ENCODE data around the gene C9orf85. TPM values are rescaled to one million over a fixed set of nuclear protein-coding genes. Genes with fewer than 3 reads are reported as not detected.

The C9orf85 gene
- total RNA-seq, 4 donors from 2014 or later = 12.3 to 18.4 (median 16.0) TPM

DNA sequence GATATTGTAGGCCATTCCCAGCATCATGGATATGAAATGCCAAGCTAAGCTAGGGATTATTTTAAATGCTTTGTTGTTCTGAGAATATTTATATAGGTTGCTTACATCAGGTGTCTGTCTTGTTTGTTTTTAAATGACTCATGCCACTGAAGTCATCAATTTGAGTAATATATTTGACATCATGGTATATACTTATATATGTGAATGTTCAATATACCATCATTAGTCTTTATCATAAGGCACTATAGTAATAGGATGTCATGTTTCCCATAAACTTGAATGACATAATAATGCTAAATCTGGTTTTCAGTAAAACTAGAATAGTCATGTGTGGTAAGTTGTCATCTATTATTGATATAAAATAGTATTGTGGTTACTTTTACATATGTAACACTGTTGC lies 13.1 kb downstream of the C9orf85 start:
- H3K4me1 ChIP-seq = peaks cover 0 to 10% (median 2%) of the 10 kb centered on the region in 4 donors
- H3K4me3 ChIP-seq = no peak overlapping the region
- TF ChIP-seq, protein P1, sequence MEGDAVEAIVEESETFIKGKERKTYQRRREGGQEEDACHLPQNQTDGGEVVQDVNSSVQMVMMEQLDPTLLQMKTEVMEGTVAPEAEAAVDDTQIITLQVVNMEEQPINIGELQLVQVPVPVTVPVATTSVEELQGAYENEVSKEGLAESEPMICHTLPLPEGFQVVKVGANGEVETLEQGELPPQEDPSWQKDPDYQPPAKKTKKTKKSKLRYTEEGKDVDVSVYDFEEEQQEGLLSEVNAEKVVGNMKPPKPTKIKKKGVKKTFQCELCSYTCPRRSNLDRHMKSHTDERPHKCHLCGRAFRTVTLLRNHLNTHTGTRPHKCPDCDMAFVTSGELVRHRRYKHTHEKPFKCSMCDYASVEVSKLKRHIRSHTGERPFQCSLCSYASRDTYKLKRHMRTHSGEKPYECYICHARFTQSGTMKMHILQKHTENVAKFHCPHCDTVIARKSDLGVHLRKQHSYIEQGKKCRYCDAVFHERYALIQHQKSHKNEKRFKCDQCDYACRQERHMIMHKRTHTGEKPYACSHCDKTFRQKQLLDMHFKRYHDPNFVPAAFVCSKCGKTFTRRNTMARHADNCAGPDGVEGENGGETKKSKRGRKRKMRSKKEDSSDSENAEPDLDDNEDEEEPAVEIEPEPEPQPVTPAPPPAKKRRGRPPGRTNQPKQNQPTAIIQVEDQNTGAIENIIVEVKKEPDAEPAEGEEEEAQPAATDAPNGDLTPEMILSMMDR (IDR thresholded peaks at IDR 0.05) = no peak
- no peak for TF ChIP-seq POLR2A (IDR thresholded peaks at IDR 0.05)
- no peak for TF ChIP-seq EP300 (IDR thresholded peaks at IDR 0.05)
- H3K9me3 ChIP-seq = no peaks in the 10 kb centered on the region
- peaks cover 0 to 12% (median 0%) of the 10 kb centered on the region in 3 donors for H3K36me3 ChIP-seq
- DNase-seq (ENCODE audit: low spot score in 2 of 2) = no peak
- no peak overlapping the region for H3K27ac ChIP-seq
- no peaks in the 10 kb centered on the region for H3K27me3 ChIP-seq

DNA sequence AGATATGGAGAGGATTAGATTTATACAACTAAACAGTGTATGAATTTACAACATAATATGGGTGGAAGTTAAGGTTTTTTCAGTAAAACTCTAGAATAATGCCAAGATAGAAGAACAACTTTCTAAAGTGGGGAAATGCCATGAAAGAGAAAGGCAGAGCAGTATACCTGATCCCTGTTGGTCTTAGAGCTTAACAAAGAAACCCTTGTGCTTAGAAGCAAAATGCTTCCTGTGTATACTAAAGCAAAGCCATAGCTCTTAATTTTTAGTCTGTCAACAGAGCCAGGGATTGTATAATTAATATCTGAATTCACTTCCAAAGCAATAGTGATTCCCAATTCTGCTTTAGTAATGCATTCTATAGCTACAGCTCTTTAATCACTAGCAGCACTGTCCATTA lies 14.4 kb downstream of the C9orf85 start:
- Histone ChIP-seq H3K27ac (no peak overlapping the region), H3K9me3 (no peaks in the 10 kb centered on the region)

DNA sequence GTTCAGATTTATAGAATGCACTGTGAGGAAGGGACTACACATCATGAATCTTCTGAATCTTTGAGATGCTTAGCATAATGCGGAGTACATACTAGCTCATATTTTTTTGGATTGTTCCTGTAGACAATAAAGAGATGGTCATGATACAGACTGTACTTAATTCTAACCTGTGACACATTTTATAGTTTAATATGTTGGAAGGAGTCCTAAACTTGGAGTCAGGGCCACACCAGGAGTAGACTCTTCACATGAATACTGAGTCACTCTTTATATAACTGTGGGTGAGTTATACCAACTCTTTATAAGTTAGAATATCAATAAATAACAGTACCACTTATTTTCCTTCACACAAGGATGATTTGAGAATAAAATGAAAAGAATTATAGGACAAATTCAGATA lies 16.9 kb downstream of the C9orf85 start:
- no peaks in the 10 kb centered on the region for H3K36me3 ChIP-seq
- 96 to 98% methylated on average over 1 of the region's 1 CpG for WGBS, 2 donors
- H3K27me3 ChIP-seq = no peaks in the 10 kb centered on the region
- H3K4me3 ChIP-seq = no peak overlapping the region
- H3K4me1 ChIP-seq = peaks cover 0 to 10% (median 2%) of the 10 kb centered on the region in 4 donors
- TF ChIP-seq, protein P1 (IDR thresholded peaks at IDR 0.05) = no peak
- TF ChIP-seq POLR2A (IDR thresholded peaks at IDR 0.05) (no peak), EP300 (IDR thresholded peaks at IDR 0.05) (no peak)
- H3K9me3 ChIP-seq = no peaks in the 10 kb centered on the region
- no peak overlapping the region for H3K27ac ChIP-seq
- no peak for DNase-seq (ENCODE audit: low spot score in 2 of 2)

More for the DNA sequence above, 14.4 kb downstream of the C9orf85 start:
- Histone ChIP-seq H3K36me3 (peaks cover 0 to 8% (median 0%) of the 10 kb centered on the region in 3 donors), H3K27me3 (no peaks in the 10 kb centered on the region), H3K4me3 (no peak overlapping the region), H3K4me1 (peaks cover 0 to 10% (median 2%) of the 10 kb centered on the region in 4 donors)
- TF ChIP-seq POLR2A (IDR thresholded peaks at IDR 0.05) = no peak
- no peak for TF ChIP-seq EP300 (IDR thresholded peaks at IDR 0.05)
- TF ChIP-seq, protein P1 (IDR thresholded peaks at IDR 0.05) = no peak
- no peak for DNase-seq (ENCODE audit: low spot score in 2 of 2)

DNA sequence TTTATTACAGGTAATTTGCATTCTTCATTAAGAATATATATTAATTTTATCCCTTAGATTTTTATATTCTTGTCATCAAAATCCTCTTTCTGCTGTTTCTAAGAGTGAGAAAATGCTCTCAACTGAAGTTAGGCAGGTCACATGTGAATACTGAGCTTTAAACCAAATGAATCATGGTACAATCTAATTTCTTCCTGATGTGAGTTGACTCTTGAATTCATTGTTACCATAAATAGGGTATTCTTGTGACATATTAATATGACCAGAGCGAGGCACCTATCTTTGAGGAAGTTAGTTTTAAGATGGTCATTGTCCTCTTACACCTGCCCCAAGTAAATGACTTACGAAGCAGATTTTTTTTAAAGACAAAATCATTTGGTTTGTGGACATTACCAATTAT lies 17.4 kb downstream of the C9orf85 start:
- 98% methylated on average over 2 of the region's 2 CpGs for WGBS, 2 donors
- Histone ChIP-seq H3K4me3 (no peak overlapping the region), H3K27ac (no peak overlapping the region)

DNA sequence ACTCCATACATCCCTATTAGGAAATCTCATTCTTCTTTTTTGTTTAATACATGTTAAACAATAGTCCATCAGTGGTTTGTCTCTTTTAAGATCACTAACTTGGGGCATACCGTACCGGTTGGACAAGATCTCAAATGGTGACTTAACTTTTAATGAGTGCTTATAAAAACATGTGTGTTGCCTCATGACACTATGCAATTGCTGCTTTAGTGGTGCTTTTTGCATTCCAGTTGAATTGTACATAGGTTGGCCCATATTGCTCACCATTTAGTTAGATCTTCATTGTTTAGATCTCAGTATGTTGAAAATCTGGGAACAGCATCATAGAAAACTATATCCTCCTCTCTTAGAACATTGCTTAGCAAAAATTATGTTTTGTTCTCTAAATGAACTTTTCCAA lies 17.8 kb downstream of the C9orf85 start:
- DNase-seq (ENCODE audit: low spot score in 2 of 2) = no peak
- Histone ChIP-seq H3K4me3 (no peak overlapping the region), H3K36me3 (no peaks in the 10 kb centered on the region), H3K9me3 (no peaks in the 10 kb centered on the region), H3K27ac (no peak overlapping the region), H3K4me1 (peaks cover 0 to 10% (median under 1%) of the 10 kb centered on the region in 4 donors), H3K27me3 (no peaks in the 10 kb centered on the region)
- WGBS, 2 donors = 95 to 98% methylated on average over 2 of the region's 2 CpGs
- TF ChIP-seq EP300 (IDR thresholded peaks at IDR 0.05) = no peak

More for the DNA sequence above, 17.4 kb downstream of the C9orf85 start:
- Histone ChIP-seq H3K27me3 (no peaks in the 10 kb centered on the region), H3K9me3 (no peaks in the 10 kb centered on the region), H3K4me1 (peaks cover 0 to 10% (median 2%) of the 10 kb centered on the region in 4 donors), H3K36me3 (no peaks in the 10 kb centered on the region)
- no peak for DNase-seq (ENCODE audit: low spot score in 2 of 2)
- TF ChIP-seq, protein P1 (IDR thresholded peaks at IDR 0.05) = no peak
- TF ChIP-seq EP300 (IDR thresholded peaks at IDR 0.05) (no peak), POLR2A (IDR thresholded peaks at IDR 0.05) (no peak)
